IPS-NIHi11 (cell line): ENCODE results near the gene ACIN1.
A peak's percentile ranks its signal among the peaks of the same experiment; 100 is the strongest.

Experiments
- DNase-seq: peaks from one replicate; pipeline ENCODE4 v3.0.0; 2012; ENCODE audit warnings: mixed read lengths, low spot score

The ACIN1 gene, protein sequence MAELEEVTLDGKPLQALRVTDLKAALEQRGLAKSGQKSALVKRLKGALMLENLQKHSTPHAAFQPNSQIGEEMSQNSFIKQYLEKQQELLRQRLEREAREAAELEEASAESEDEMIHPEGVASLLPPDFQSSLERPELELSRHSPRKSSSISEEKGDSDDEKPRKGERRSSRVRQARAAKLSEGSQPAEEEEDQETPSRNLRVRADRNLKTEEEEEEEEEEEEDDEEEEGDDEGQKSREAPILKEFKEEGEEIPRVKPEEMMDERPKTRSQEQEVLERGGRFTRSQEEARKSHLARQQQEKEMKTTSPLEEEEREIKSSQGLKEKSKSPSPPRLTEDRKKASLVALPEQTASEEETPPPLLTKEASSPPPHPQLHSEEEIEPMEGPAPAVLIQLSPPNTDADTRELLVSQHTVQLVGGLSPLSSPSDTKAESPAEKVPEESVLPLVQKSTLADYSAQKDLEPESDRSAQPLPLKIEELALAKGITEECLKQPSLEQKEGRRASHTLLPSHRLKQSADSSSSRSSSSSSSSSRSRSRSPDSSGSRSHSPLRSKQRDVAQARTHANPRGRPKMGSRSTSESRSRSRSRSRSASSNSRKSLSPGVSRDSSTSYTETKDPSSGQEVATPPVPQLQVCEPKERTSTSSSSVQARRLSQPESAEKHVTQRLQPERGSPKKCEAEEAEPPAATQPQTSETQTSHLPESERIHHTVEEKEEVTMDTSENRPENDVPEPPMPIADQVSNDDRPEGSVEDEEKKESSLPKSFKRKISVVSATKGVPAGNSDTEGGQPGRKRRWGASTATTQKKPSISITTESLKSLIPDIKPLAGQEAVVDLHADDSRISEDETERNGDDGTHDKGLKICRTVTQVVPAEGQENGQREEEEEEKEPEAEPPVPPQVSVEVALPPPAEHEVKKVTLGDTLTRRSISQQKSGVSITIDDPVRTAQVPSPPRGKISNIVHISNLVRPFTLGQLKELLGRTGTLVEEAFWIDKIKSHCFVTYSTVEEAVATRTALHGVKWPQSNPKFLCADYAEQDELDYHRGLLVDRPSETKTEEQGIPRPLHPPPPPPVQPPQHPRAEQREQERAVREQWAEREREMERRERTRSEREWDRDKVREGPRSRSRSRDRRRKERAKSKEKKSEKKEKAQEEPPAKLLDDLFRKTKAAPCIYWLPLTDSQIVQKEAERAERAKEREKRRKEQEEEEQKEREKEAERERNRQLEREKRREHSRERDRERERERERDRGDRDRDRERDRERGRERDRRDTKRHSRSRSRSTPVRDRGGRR

DNA sequence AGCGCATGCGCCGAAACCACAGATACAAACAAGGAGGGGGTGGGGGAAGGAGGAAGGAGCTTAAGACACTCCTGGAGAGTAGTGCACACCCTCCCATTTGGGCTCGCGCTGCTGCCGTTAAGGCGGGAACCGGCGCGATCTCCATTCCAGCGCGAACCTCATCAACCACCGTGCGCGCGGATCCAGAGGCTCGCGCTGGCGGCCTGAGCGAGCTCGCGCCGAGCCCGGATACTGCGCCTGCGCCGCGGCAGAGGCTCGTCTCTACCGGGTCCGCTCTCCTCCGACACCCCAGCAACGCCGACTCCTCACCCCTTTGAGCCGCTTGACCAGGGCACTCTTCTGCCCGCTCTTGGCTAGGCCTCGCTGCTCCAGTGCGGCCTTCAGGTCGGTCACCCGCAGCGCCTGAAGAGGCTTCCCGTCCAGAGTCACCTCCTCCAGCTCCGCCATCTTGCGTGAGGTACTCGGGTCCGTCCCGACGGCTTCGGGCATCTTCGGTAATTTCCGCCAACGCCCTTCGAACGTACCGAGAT, at the start of gene ACIN1:
TSS of gene ACIN1 (minus strand) at position 471 of the 530 bp plus-strand sequence. CDS start at position 447, 24 bp downstream.
- no peak for DNase-seq

DNA sequence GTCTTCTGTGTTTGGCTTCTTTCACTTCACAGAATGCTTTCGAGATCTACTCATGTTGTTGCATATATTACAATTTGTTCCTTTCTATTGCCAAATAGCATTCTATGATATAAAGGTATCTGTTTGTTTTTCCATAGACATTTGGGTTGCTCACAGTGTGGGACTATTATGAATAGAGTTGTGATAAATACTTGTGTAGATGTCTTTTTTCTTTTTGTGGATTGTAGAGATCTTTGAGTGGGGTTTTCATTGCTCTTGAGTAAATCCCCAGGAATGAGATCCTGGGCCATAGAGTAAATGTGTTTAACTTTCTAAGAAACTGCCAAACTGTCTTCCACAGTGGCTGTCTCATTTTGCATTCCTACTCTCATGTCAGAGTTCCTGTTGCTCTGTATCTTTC, 49.0 kb upstream of the ACIN1 start:
- DNase-seq, result no peak

DNA sequence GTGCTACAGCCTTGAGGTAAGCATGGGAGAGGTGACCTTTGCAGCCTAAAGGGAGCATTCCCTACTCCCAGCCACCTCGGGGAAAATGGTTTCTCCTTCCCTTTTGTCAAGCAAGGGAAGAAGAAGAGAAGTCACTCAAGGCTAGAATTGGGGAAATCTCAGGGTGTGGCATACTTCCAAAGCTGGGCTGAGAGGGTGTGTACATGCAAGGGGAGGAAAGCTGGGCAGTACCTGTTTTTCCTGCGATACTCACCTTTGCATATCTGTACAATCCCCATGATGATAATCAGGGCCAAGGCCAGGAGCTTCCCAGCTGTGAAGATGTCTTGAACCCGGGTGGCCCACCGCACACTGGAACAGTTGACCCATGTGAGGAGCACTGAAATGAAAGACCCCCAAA, 47.9 kb upstream of the ACIN1 start:
- no peak for DNase-seq

DNA sequence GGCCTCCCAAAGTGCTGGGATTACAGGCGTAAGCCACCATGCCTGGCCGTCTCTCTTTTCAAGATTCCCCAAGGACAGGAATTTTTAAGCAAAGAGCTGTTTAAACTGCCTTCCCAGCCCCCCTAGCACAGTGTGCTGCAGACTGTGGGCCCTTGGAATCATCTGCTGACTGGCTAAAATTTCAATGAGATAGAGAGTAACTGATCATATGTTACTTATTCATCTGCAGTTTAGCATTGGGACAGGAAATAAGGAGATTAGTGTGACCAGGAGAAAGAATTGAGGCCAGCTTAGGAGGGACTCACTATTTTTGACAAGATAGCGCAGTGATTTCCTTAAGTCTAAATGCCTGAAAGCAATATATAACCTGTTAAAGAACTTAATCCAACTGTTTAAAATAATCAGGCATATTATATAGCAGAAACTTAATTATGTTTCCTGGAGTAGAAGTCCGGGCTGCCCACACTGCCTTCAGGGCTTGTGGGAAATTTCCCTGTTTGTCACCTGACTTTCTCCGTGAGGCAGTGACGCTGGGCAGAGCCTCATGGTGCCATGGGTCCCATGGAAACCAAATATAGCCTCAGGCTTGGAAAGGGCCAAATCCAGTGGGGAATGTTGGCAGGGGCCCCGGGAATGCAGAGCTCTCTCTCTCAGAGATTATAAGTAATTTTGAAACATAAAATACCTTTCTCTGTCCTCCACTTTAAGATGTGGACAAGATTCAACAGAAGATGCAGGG, 46.9 kb upstream of the ACIN1 start:
- DNase-seq, result no peak

DNA sequence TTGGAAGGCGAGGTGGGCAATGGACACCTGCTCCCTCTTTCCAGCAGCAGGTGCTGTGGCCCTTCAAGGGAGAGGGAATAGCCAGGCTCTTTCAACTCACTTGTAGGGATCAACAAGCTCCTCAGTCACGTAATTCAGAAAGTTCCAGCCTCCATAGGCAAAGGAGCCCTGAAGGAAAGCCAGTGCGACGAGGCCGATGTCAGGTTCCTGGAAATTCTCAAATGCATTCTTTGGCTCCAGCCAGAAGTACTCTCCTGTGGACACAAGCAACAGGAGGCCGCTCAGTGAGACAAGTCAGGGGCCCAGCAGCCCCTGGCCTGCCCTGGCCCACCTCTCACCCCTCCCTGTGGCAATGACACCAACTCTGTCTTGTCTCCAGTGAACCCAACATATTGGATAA, 45.4 kb upstream of the ACIN1 start:
- DNase-seq, result no peak

DNA sequence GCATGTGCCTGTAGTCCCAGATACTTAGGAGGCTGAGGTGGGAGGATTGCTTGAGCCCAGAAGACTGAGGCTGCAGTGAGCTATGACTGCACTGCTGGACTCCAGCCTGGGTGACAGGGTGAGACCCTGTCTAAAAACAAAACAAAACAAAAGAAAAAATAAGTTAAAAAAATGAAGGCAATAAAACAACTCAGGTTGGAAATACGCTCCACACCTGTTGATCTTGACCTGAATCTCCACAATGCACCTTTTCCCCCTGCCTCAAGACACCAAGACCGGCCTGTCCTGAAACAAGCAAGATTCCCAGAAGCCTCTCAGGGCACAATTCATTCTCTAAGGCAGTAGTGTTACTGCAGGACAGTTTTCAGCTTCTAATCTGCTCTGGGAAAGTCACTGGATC, 44.9 kb upstream of the ACIN1 start:
- DNase-seq, result no peak

DNA sequence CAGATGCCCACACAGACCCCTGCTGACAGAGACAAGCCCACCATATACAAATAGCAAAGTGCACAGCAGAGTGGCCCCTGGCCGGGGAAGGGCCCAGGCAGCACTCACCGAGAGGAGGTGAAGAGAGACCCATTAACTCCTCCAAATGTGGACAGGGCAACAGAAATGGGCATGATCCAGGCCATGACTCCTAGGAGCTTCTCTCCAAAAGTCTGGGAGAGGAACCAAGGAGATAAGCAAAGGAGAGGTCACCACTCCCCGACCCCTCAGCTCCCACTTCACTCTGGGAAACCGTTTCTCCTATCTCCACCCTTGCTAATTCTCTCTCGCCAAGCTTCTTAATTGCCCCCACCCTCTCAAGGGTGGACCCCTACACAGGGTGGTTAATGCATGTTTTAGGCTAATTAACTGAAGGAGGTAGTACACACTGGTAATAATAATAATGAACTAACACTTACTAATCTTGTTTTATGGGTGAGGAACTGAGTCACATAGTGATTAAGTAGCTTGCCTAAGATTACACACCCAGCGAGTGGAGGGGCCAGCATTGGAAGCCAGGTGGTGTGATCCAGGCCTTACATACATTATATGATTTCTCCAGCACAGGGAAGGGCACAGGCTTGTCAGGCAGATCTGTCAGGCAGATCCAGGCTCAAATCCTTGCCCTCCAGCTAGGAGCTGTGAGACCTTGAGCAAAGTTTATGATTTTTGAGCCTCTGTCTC, 43.0 kb upstream of the ACIN1 start:
- no peak for DNase-seq

DNA sequence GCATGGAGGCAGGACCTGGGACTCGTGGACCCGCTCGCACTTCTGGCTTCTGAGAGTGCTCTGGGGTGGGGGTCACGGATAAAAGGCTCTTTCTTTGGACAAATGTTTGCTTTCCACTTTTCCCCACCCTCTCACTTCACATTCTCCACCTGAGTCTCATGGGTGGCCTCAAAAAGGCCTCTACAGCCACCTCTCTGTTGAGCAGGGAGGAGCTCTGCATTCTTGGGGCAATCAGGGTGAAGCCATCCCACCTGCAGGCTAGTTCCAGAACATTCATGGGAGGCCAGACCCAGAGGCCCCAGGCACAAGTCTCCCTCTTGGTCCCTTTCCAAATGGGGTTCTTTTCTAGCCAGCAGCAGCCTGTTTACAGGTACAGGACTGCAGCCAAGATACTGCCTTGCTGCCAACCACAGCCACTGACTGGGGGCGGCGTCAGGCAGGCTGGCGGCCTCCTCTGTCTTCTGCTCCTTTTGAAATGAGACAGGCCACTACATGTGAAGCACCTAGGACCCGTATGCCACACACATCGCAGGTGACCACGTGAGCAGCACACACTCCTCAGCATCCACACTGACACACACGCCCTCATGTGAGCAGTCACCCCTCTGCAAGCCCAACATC, 42.4 kb upstream of the ACIN1 start:
- no peak for DNase-seq

DNA sequence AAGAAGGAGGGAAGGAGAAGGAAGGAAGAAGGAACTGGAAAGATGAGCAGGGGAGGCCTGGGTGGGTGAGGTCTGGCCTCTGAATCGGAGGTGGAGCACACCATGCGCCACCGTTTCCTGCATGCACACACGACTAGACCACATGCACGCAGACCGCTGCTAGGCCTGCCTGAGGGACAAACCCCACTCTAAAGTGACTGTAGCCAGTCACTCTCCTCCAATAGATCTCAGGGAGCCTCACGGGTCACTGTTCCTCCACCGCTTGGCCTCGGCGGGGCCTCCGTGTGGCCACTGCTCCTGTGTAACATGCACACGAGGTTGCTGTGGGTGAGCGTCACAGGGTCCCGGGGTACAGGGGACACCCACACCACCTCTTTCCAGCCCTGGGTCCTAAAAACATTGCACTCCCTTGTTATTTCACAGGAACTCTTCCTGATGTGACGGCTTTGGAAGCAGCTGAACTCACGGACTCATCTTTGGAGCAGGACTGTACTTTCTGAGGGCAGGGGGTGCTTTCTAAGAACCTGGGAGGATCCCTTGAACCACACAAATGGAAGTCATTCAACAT, 41.7 kb upstream of the ACIN1 start:
- no peak for DNase-seq

DNA sequence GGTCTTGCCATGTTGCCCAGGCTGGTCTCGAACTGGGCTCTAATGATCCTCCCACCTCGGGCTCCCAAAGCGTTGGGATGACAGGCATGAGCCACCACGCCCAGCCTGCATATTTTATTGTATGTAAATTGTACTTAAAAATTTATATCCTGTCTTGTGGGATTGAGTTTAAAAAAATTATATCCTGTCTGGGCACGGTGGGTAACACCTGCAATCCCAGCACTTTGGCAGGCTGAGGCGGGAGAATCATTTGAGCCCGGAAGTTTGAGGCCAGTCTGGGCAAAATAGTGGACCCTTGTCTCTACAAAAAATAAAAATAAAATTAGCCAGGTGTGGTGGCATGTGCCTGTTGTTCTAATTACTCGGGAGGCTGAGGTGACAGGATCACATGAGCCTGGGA, 38.0 kb upstream of the ACIN1 start:
- DNase-seq, result no peak

DNA sequence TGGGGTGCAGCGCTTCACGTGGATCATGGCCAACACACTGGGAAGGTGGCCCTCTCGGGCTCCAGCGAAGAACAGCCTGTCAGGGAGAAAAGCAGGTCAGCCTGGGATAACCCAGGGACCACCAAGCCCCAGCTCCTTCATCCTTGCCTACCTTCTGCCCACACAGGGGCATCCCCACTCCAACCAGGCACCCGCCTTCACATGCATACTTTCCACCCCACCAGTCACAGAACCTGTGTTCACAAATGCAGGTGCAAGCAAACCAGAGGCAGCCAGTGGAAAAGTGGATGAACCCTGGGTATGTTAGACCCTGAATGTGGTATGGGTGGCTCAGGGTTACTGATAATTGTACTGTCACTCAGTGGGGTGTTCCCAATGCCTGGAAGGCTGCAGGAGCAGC, 36.5 kb upstream of the ACIN1 start:
- DNase-seq, result no peak

DNA sequence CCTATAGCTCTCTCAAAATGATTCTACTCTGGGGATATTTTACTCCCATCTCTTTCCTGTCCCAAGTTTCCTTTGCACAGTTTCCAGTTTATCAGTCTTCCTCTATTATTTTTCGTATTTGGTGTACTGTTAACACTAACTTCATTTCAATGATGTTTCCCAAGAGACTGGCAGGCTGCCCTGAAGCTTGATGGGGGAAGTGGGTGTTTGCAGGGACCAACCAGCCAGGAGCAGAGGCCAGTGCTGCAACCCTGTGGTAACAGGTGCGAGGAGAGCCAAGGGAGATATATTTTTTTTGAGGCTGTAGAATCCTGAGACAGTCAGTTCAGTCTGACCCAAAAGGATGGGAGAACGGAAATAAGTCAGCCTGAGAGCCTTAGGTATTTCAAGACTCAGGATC, 35.9 kb upstream of the ACIN1 start:
- no peak for DNase-seq

DNA sequence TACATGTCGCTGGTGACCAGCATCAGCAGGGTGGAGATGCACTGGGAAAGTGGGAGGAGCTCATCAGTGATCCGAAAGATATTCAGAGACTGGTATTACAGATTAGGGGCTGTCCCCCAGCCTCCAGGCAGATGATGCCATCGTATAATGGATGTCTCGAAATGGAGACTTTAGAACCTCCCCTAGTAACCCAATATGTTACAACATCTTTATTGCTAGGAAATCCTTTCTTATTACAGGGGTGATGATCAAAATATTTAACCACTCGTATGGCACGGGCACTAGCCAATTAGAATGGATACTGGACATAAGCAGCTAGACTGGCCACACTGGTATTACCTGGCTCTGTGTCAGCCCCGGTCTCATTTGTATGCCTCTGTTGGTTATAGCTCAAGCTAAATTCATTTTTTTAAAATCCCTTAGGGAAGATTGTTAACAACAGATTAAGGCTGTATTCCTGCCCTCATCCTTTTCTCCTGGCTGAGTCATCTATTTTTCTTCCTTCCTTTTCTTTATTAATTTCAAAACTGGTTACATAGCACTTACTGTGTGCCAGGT, 34.9 kb upstream of the ACIN1 start:
- DNase-seq, result no peak

DNA sequence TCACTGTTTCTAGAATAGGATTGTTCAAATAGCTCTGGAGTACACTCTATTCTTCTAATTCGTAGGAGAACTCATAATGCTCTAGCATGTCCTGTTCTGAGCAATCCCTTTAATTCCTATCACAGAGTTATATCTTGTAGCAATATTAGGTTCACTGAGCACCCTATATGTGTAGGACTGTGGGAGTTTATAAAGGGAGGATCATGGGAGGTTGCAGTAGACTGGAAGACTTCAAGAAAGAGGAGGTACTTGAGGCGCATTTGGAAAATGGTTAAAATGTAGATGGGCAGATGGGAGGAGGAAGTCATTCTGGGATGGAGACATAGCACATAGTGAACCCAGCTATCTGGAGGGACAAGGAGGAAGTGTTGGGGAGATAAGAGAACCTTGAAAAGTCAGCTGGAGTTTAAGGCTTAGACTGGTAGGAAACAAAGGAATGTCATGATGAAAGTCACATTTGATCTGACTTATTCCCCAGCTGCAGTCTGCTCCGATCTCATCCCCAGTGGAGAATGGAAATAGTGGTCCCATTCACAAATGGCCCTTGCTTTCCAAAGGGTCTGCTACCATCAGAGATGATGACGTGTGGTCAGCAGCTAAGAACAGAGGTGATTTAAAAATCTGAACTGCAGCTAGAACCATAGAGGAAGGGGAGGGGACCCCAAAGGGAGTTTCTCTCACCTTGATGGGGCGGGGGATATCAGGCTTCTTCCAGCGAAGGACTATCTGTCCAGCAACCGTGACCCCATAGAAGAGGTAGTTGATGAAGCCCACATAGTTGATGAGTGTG, 34.2 kb upstream of the ACIN1 start:
- no peak for DNase-seq

DNA sequence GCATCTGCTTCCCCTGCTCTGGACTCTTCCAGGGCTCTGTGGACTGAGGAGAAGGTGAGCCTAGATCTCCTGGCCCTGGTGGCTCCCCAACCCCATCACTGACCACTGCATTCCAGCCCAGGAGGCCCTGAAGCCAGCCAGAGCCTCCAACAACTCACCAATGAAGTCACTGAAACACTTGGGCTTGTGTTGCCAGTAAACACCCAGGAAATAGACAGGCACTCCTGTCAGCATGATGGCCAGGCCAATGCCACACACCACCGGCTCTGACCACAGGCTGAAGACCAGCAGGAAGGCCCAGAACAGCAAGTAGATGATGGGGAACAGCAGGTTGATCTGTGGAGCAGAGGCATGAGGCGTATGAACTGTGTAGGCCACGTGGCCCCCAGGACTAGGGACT, 32.9 kb upstream of the ACIN1 start:
- no peak for DNase-seq

DNA sequence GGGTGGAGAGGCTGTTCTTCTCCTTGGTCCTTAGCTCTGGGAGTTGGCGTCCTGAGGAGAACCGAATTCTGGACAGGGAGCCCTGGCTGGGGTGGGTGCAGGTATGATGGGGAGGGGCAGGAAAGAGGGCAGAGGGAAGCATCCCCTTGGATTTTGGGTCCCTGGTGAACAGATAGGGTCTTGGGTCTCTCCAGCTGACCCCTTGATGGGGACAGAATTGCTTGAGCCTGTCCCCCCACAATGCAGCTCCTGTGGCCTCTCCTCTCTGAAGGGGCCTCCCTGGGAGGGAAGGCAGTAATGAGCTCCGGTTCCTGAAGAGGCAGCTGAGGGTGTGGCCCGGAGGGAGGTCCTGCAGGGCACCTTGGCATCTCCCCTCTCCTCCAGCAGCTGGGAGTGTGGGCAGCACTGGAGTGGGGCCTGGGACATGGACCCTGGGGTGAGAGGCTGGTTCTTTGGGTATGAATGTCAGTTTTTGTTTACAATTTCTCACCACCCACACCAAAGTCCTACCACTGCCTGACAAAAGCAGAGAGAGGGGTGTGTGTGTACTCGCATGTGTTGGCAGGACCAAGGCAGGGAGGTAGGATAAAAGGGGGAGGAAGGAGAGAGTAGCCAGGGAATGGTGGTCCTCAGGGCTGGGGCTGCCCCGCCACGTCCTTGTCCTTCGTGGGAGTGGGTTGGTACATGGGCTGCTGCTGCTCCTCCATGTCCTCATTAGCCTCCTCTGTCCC, 31.8 kb upstream of the ACIN1 start:
- DNase-seq, result no peak

DNA sequence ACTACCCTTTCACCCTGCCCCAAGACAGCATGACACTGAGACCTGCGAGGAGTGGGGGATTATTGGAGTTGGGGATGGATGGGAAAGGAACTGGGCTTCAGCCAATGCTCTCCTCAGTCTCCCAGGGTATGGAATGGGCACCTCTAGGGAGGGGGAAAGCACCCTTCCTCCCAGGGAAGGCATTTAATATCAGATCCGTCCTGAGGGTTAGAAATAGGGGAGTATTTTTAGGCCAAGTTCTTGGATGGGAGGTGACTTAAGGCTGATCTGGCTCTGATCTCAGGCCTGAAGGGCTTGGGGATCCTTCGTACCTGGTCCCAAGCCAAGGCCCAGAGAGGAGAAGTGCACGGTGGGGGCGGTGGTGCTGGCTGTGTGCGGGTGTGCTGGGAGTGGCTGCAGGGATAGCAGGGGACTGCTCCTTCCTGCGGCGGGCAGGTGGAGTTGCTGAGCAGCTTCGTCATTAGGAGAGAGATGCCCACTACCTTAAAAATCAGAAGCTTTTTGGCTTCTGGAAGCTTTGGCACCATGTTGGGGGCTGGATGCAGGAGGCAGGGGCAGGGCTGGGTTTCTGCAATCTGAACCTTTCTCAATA, 31.1 kb upstream of the ACIN1 start:
- DNase-seq, result peak; percentile 51

DNA sequence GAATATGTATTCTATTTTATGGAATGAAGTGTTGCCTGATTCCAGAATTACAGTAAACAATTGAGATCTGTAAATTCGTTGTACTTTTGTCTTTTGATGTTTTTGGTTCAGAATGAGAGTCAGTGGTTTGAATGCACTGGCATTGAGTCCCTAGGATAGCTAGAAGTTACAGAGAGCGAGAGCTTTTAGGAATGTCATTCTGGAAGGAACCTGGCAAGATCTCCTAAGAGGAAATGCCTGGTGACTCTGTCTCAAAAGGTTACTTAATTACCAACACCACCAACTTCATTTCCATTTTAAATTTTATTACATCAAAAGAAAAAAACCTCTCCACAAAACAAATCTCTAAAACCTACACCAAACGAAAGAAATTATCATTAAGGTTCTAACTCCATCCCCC, 30.1 kb upstream of the ACIN1 start:
- no peak for DNase-seq
